VCaP (cell line): ENCODE results near the gene CYP11A1.

Experiments
- H3K27ac ChIP-seq: fragments of 450-650 bp; 2 replicates; pipeline ENCODE4 v1.5.1; 2017
- TF ChIP-seq, protein P1 (sequence below): fragments of 450-650 bp; conservative IDR thresholded peaks from 2 replicates; pipeline ENCODE4 v1.5.1; 2017; ENCODE audit warnings: mild to moderate bottlenecking, moderate library complexity

Gene CYP11A1

DNA sequence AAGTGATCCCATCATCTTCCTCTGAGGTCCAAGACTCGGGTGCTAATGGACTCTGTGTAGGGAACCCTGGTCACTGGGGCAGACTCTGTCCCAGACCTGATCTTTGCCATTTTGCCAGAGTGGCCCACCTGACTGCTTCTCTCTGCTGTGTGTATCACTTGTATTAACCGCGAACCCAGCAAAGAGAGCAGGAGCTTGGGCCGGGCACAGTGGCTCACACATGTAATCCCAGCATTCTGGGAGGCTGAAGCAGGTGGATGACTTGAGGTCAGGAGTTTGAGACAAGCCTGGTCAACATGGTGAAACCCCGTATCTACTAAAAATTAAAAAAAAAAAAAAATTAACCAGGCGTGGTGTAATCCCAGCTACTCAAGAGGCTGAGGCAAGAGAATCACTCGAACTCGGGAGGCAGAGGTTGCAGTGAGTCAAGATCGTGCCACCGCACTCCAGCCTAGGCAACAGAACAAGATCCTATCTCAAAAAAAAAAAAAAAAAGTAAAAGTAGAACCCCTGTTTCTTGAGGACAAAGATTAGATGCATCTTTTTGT, 32.9 kb upstream of the CYP11A1 start:
- TF ChIP-seq, protein P1, sequence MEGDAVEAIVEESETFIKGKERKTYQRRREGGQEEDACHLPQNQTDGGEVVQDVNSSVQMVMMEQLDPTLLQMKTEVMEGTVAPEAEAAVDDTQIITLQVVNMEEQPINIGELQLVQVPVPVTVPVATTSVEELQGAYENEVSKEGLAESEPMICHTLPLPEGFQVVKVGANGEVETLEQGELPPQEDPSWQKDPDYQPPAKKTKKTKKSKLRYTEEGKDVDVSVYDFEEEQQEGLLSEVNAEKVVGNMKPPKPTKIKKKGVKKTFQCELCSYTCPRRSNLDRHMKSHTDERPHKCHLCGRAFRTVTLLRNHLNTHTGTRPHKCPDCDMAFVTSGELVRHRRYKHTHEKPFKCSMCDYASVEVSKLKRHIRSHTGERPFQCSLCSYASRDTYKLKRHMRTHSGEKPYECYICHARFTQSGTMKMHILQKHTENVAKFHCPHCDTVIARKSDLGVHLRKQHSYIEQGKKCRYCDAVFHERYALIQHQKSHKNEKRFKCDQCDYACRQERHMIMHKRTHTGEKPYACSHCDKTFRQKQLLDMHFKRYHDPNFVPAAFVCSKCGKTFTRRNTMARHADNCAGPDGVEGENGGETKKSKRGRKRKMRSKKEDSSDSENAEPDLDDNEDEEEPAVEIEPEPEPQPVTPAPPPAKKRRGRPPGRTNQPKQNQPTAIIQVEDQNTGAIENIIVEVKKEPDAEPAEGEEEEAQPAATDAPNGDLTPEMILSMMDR, result no peak
- H3K27ac ChIP-seq, result no peak overlapping the region; the same call in 1 of the 2 replicates

- peak overlapping the region; percentile 14; the same call in 1 of the 2 replicates for H3K27ac ChIP-seq
Observed at GRCh38 chr15:74399511-74400312, 32.3 kb upstream of the CYP11A1 start.

GRCh38 chr15:74399100-74399499, 31.7 kb upstream of the CYP11A1 start:
- no peak overlapping the region for H3K27ac ChIP-seq
- TF ChIP-seq, protein P1, result no peak

More at GRCh38 chr15:74399511-74400312, 32.3 kb upstream of the CYP11A1 start:
- TF ChIP-seq, protein P1, result no peak

- TF ChIP-seq, protein P1, result no peak
- H3K27ac ChIP-seq, result no peak overlapping the region
Observed at GRCh38 chr15:74398183-74398582, 30.7 kb upstream of the CYP11A1 start.

- TF ChIP-seq, protein P1, result no peak
- H3K27ac ChIP-seq, result no peak overlapping the region
Observed at GRCh38 chr15:74397239-74398068, 30.0 kb upstream of the CYP11A1 start.

DNA sequence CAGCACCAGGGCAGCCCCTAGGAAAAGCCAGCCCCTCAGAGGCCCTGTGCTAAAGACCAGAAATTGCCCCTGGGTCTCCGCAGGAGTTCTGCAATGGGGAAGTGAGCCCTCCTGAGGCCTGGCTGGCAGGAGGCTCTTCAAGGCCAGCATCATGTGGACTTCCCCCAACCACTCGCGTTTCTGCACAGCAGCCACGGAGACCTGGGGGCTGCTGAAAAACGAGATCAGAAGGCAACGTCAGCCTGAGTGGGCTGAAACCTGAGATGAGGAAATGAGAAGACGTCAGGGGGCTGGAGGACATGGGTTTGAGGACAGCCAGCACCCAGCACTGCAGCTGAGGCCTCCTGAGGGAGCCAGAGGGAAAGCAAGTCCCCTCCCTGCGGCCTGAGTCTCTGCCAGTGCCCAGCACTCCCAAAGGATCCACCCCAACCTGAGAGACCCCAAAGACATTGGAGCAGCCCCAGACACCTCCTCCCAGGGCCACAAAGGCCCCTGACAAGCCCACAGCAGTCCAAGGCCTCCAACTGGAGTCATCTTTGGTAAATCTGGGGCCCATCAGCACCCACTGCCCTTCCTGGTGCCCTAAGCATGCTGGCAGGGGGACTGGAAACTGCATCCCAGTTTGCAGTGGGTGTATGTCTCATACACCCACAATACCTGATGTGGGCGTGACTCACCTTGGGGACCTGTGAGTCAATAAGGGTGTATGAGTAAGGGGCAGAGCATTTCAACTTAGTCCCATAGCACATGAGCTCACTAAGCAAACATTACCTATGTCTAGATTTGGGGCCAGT, 29.2 kb upstream of the CYP11A1 start:
- TF ChIP-seq, protein P1, result no peak
- H3K27ac ChIP-seq, result no peak overlapping the region
